ENCODE data around the gene ZNF275. TPM values are rescaled to one million over a fixed set of nuclear protein-coding genes. Genes with fewer than 3 reads are reported as not detected.

Gene ZNF275
- total and polyA plus RNA-seq, 2 donors from 2014 or later = 4.3 to 11.2 TPM

- DNase-seq = no peak
- TF ChIP-seq, protein P1, sequence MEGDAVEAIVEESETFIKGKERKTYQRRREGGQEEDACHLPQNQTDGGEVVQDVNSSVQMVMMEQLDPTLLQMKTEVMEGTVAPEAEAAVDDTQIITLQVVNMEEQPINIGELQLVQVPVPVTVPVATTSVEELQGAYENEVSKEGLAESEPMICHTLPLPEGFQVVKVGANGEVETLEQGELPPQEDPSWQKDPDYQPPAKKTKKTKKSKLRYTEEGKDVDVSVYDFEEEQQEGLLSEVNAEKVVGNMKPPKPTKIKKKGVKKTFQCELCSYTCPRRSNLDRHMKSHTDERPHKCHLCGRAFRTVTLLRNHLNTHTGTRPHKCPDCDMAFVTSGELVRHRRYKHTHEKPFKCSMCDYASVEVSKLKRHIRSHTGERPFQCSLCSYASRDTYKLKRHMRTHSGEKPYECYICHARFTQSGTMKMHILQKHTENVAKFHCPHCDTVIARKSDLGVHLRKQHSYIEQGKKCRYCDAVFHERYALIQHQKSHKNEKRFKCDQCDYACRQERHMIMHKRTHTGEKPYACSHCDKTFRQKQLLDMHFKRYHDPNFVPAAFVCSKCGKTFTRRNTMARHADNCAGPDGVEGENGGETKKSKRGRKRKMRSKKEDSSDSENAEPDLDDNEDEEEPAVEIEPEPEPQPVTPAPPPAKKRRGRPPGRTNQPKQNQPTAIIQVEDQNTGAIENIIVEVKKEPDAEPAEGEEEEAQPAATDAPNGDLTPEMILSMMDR (IDR thresholded peaks at IDR 0.05; ENCODE audit: borderline replicate concordance, extremely low read depth, insufficient read depth) = no peak
- H3K4me3 ChIP-seq (ENCODE audit: low read length in 3 of 3) = no peak overlapping the region
- FAIRE-seq = no peak
- intact Hi-C loops (cut with DNase I) = no loop called here
- no peaks in the 10 kb centered on the region for H3K9me3 ChIP-seq (ENCODE audit: control insufficient read depth in 2 of 3, insufficient read depth in 1 of 3, low read length in 3 of 3)
- H3K36me3 ChIP-seq (ENCODE audit: control insufficient read depth in 2 of 3, insufficient read depth in 3 of 3, low read length in 3 of 3) = no peaks in the 10 kb centered on the region
- H3K27me3 ChIP-seq (ENCODE audit: control insufficient read depth, insufficient read depth, low read length) = no peaks in the 10 kb centered on the region
- H3K4me1 ChIP-seq (ENCODE audit: control insufficient read depth in 2 of 3, insufficient read depth in 2 of 3, low read depth in 1 of 3, low read length in 3 of 3) = no peaks in the 10 kb centered on the region
- H3K27ac ChIP-seq (ENCODE audit: low read depth in 2 of 2, low read length in 2 of 2) = no peak overlapping the region
- H3K9ac ChIP-seq (ENCODE audit: low read length in 3 of 3) = no peak overlapping the region
Observed at GRCh38 chrX:153297376-153297775, 36.6 kb upstream of the ZNF275 start.

GRCh38 chrX:153299855-153300254 is 34.1 kb upstream of the ZNF275 start:
- TF ChIP-seq, protein P1 (IDR thresholded peaks at IDR 0.05; ENCODE audit: borderline replicate concordance, extremely low read depth, insufficient read depth) = no peak
- H3K4me1 ChIP-seq (ENCODE audit: control insufficient read depth in 2 of 3, insufficient read depth in 2 of 3, low read depth in 1 of 3, low read length in 3 of 3) = no peaks in the 10 kb centered on the region
- no peaks in the 10 kb centered on the region for H3K36me3 ChIP-seq (ENCODE audit: control insufficient read depth in 2 of 3, insufficient read depth in 3 of 3, low read length in 3 of 3)
- intact Hi-C loops (cut with DNase I) = no loop called here
- DNase-seq = peak in 1 of 5 donors; percentile 2
- no peak for FAIRE-seq
- no peak overlapping the region for H3K9ac ChIP-seq (ENCODE audit: low read length in 3 of 3)
- no peaks in the 10 kb centered on the region for H3K27me3 ChIP-seq (ENCODE audit: control insufficient read depth, insufficient read depth, low read length)
- H3K9me3 ChIP-seq (ENCODE audit: control insufficient read depth in 2 of 3, insufficient read depth in 1 of 3, low read length in 3 of 3) = no peaks in the 10 kb centered on the region
- H3K4me3 ChIP-seq (ENCODE audit: low read length in 3 of 3) = no peak overlapping the region
- H3K27ac ChIP-seq (ENCODE audit: low read depth in 2 of 2, low read length in 2 of 2) = no peak overlapping the region

- DNase-seq (no peak), FAIRE-seq (no peak)
- no peaks in the 10 kb centered on the region for H3K36me3 ChIP-seq (ENCODE audit: control insufficient read depth in 2 of 3, insufficient read depth in 3 of 3, low read length in 3 of 3)
- H3K4me1 ChIP-seq (ENCODE audit: control insufficient read depth in 2 of 3, insufficient read depth in 2 of 3, low read depth in 1 of 3, low read length in 3 of 3) = no peaks in the 10 kb centered on the region
- no peaks in the 10 kb centered on the region for H3K9me3 ChIP-seq (ENCODE audit: control insufficient read depth in 2 of 3, insufficient read depth in 1 of 3, low read length in 3 of 3)
- no peak overlapping the region for H3K4me3 ChIP-seq (ENCODE audit: low read length in 3 of 3)
- TF ChIP-seq, protein P1 (IDR thresholded peaks at IDR 0.05; ENCODE audit: borderline replicate concordance, extremely low read depth, insufficient read depth) = no peak
- H3K27me3 ChIP-seq (ENCODE audit: control insufficient read depth, insufficient read depth, low read length) = no peaks in the 10 kb centered on the region
- no peak overlapping the region for H3K9ac ChIP-seq (ENCODE audit: low read length in 3 of 3)
- intact Hi-C loops (cut with DNase I) = no loop called here
- H3K27ac ChIP-seq (ENCODE audit: low read depth in 2 of 2, low read length in 2 of 2) = no peak overlapping the region
Observed at GRCh38 chrX:153301746-153302145, 32.2 kb upstream of the ZNF275 start.

DNA sequence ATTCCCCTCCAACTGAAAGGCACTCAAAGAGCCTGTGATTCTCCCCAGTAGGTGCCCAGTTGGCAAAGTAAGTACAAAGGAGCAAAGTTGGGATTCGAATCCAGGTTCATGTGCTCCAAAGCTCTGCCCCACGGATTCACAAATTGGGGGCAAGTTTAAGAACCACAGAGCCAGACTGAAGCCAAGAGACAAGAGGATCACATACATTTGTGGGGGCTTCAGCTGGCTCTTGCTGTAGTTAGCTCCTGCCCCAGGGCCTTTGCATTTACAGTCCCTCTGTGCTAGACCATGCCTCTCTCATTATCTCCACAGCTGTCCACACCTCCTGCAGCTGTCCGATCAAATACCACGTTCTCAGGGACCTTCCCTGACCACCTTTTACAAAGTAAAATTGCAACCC is 31.2 kb upstream of the ZNF275 start:
- Histone ChIP-seq H3K27ac (ENCODE audit: low read depth in 2 of 2, low read length in 2 of 2) (no peak overlapping the region), H3K9me3 (ENCODE audit: control insufficient read depth in 2 of 3, insufficient read depth in 1 of 3, low read length in 3 of 3) (no peaks in the 10 kb centered on the region), H3K4me1 (ENCODE audit: control insufficient read depth in 2 of 3, insufficient read depth in 2 of 3, low read depth in 1 of 3, low read length in 3 of 3) (no peaks in the 10 kb centered on the region), H3K36me3 (ENCODE audit: control insufficient read depth in 2 of 3, insufficient read depth in 3 of 3, low read length in 3 of 3) (no peaks in the 10 kb centered on the region), H3K27me3 (ENCODE audit: control insufficient read depth, insufficient read depth, low read length) (no peaks in the 10 kb centered on the region), H3K9ac (ENCODE audit: low read length in 3 of 3) (no peak overlapping the region), H3K4me3 (ENCODE audit: low read length in 3 of 3) (no peak overlapping the region)
- intact Hi-C loops (cut with DNase I) = no loop called here
- TF ChIP-seq, protein P1 (IDR thresholded peaks at IDR 0.05; ENCODE audit: borderline replicate concordance, extremely low read depth, insufficient read depth) = no peak
- DNase-seq = no peak
- no peak for FAIRE-seq

Data from kidney (tissue), 14 donors.